NCI-H128 (cell line): Measurements from ENCODE around the gene SUPT20HL1.
"Not testable (repeated sequence)": the region's sequence is repeated elsewhere in the genome, so short reads cannot be mapped to it uniquely, and the experiment has no call there.

ENCODE experiments used
- DNase-seq: peaks from one replicate; lab custom pipeline; 2025; ENCODE audit not compliant: unreplicated experiment; lab: John Stamatoyannopoulos, UW

Gene SUPT20HL1

DNA sequence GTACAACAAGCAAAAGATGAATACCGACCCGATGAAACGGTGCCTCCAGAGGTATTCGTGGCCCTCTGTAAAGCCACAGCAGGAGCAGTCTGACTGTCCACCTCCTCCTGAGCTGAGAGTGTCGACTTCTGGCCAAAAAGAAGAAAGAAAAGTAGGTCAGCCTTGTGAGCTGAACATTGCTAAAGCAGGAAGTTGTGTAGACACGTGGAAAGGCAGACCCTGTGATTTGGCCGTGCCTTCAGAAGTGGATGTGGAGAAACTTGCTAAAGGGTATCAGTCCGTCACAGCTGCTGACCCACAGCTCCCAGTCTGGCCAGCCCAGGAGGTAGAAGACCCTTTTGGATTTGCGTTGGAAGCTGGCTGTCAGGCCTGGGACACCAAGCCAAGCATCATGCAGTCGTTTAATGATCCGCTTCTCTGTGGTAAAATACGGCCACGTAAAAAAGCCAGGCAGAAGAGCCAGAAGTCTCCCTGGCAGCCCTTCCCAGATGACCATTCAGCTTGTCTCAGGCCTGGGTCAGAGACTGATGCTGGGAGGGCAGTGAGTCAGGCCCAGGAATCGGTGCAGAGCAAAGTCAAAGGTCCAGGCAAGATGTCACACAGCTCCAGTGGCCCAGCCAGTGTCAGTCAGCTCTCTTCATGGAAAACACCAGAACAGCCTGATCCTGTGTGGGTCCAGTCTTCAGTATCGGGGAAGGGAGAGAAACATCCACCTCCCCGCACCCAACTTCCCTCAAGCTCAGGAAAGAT is 3.2 kb downstream of the SUPT20HL1 start:
- DNase-seq: not testable (repeated sequence)

DNA sequence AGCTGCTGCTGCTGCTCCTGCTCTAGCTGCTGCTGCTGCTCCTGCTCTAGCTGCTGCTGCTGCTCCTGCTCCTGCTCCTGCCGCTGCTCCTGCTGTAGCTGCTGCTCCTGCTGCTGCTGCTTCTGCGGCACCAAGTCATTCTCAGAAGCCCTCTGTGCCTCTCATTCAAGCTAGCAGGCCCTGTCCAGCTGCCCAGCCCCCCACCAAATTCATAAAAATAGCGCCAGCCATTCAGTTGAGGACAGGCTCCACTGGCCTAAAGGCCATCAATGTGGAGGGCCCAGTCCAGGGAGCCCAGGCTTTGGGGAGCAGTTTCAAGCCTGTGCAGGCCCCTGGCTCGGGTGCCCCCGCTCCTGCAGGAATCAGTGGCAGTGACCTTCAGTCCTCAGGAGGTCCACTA is 3.9 kb downstream of the SUPT20HL1 start:
- no peak for DNase-seq

DNA sequence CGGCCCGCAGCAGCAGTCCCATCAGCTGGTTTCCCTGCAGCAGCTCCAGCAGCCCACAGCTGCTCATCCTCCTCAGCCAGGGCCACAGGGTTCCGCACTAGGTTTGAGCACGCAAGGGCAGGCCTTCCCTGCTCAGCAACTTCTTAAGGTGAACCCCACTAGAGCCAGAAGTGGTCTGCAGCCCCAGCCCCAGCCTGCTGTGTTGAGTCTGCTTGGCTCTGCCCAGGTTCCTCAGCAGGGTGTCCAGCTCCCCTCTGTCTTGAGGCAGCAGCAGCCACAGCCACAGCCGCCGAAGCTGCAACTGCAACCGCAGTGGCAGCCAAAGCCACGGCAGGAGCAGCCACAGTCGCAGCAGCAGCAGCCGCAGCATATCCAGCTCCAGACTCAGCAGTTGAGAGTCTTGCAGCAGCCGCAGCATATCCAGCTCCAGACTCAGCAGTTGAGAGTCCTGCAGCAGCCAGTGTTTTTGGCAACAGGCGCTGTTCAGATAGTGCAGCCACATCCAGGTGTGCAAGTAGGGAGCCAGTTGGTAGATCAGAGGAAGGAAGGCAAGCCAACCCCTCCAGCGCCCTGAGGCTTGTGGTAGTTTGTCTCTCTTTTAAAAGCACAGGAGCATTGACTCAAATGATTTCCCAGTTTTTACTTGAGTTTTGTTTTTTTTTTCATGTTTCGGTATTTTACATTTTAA is 4.6 kb downstream of the SUPT20HL1 start:
- DNase-seq: no peak

DNA sequence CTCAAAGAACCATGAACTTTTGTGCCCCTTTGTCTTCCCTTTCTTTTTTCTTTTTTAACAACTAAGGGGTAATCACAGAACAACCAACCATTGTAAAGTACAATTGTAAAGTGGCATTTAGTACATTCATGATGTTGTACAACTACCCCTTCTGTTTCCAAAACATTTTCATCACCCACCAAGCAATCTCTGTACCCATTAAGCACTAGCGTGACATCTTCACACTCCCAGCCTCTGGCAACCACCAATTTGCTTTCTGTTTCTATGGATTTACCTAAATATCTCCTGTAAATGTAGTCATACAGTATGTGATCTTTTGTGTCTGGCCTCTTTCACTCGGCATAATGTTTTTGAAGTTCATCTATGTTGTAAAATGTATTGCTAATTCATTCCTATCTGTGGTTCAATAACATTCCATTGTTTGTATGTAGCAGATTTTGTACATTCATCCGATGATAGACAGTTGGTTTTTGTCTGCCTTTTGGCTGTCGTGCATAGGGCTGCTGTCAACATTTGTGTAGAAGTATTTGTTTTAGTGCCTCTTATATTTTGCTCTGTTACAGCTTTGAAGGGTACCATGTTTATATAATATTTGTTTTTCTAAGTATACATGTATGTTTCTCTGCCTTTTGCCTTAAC is 6.4 kb downstream of the SUPT20HL1 start:
- DNase-seq: not testable (repeated sequence)

DNA sequence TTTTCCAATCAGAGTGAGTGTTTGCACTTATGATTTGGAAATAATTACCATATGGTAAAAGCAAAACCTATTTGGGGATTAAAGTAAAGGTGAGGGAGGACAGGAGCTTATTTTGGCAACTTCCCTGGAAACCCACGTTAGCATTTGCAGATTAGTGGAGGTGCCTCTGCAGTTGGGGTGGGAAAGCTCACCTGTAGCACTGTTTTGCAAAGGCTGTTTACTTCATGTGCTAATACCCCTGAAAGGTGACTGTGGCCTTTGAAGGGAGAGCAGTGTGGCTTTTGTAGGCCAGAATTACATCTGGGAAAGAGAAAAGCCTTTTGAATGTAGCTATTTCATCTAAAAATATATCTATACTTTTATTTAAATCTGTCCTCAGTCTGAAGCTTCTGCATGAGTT is 9.4 kb downstream of the SUPT20HL1 start:
- DNase-seq: no peak

DNA sequence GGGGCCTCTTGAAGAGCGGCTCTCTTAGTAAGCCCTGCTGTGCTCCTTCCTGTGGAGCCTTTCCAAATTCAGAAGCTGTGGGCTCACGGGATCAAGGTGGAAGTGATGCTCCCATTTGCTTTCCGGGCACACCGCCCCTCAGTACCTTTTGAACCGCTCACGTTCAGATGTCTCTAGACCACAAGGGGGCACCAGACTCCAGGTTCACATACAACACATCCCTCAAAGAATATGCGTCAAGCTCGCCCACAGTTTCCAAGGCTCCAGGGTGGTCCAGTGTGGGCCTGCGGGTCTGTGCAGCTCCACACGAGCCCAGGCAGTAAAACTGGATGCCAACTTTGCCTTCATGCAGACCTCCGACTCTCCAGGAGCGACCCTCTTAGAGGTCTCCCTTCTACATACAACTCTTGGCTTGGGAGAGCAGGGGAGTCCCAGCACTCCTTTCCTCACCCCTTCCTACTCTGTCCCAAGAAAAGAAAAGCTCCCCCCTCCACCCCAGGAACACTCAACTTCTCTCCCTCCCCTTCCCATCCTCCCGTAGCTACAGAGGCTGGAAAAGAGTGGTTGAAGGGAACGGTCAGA is 11.0 kb downstream of the SUPT20HL1 start:
- peak; percentile 4 for DNase-seq

DNA sequence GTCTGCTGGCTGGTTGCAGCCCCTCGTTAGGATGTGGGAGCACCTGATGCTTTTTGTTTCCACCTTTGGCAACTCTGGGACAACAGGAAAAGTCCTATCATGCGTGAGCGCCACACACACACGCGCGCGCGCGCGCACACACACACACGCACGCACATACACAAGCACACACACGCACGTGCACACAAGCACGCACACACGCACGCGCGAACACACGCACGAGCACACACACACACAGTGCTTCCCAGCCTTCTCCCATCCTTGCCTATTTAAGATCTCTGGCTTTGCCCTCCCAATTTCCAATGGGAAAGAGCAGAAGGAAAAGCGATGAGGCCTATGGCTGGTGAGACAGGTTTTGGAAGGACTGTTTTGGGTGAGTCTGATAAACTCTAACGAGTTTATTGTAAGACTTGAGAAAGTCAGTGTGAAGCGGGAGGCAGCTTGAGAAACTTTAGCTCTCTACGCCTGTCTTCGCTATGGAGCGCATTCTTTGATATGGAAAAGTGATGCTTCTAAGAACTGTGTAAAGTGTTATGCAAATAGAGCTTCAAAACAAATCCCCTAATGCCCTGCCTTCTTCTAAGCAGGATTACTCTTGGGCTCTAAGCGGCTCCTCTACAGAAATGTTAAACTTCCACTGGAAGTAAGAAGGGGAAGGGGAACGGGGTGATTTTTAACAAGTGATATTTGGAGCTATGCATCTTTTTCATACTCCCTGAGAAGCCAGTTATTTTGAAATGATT is 11.8 kb downstream of the SUPT20HL1 start:
- no peak for DNase-seq

DNA sequence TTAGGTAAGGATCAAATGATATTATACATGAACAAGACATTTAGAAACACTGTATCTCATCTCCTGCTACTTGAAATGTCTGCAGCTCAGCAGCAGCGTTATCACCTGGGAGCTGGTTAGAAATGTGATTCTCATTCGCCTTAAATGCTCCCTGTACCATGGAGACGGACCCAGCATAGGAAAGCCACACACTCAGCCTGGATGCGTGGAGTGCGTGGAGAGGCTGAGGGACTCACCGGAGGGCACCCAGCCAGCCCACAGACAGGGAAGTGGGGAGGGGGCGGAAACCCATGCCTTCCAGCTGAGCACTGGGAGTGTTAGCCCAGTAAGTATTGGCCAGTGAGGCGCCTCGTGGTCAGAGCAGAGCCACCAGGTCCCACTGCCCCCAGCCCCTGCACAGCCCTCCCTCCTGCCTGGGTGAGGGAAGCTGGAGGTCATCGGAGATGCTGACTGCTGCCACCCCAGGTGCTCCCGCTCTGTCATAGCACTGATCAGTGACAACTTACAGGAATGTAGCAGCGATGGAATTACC is 15.2 kb downstream of the SUPT20HL1 start:
- DNase-seq: no peak

DNA sequence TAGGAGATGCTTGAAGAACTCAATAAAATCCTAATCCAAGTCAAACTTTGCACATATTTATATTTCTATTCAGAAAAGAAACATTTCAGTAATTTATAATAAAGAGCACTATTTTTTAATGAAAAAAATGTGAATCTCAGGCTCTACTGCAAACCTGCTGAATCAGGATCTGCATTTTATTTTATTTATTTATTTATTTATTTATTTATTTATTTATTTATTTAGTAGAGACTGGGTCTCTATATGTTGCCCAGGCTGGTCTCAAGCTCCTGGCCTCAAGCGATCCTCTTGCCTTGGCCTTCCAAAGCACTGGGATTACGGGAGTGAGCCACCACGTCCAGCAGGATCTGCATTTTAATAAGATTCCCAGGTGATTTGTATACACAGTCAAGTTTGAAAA is 16.0 kb downstream of the SUPT20HL1 start:
- no peak for DNase-seq

DNA sequence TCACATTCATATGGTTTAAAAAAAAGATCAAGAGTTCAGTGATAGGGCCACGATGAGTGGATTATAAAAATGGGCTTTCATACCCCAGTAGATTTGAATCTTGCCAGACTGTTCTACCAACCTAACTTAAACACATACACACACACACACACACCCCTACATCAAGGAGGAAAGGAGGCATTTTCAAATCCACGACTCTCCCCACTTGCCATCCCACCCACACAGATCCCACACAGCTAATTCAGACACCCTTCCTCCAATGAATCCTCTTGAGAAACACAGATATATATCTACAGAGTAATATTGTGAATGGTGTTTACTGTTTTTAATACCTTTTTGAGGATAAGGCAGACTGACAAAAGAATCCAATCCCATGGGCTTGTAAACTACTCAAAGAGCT is 16.8 kb downstream of the SUPT20HL1 start:
- no peak for DNase-seq

DNA sequence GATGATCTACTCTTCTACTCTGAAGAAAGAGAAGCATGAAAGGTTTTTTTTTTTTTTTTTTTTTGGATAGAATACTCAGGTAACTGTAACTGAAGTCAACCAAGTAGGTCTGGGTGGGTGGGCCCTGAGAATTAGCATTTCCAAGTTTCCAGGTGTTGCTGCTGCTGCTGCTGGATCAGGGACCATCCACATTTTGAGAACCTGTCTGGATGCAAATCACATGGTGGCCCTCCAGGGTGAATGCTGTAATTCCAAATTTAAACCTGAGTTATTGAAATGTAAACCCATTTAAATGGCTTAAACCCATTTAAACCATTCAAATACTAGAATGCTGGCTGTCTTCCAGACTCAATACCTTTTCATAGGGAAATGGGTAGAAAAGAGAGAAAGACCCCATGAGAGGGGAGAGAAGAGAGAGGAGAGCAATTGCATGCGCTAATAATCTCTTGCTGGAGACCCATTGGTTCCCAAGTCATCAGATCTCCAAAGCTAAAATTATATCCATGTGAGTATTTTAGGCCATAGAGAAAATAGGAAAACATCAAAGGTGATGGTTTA is 17.6 kb downstream of the SUPT20HL1 start:
- DNase-seq: no peak

DNA sequence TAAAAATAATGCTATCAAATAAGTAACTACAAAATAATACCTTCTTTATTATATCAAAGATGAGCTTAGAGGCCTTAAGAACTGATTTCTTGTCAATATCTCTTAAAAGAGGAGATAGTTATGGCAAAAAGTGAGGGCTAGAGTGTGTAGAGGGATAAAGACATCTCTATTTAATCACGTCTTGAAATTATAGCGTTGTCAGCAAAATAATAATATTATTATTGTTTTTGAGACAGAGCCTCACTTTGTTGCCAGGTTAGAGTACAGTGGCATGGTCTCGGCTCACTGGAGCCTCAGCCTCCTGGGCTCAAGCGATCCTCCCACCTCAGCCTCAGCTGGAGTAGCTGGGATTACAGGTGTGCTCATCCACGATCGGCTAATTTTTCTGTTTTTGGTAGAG is 18.3 kb downstream of the SUPT20HL1 start:
- no peak for DNase-seq

DNA sequence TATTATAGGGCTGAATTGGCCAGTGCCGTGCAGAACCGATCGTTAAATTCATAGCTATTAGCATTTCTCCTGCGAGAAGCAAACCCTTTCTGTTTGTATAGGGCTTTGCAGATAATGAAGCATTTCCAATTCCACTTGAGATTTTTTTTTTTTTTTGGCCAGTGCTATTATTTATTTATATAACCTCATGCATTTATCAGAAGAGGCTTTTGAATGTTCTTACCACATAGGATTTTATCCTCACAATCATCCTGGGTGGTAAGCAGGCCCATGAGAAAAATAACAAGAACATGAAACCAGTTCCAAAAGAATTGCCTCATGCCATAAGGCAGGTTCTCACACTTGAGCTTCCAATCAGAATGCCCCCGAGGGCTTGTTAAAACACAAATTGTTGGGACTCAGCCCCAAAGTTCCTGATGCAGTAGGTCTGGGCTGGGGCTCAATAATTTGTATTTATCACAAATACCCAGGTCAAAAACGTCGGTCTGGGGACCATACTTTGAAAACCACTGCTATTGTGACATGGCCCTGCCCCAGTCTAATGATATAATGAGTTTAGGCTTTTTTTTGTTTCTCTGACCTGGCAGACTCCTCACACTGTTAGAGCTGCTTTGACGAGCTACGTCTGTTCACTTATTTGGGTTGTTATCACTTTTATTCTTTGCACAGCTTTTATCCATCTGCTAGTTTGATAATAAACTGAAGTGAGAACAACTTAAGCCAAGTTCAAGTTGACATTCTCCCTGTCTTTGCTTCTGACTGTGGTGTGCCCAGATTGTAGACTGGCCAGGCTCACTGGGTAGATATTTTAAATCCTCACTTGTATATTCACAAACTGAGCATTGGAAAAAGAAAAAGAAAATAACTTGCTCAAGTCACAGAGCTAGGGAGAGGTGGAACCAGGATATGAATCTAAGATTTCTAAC is 20.1 kb downstream of the SUPT20HL1 start:
- no peak for DNase-seq

DNA sequence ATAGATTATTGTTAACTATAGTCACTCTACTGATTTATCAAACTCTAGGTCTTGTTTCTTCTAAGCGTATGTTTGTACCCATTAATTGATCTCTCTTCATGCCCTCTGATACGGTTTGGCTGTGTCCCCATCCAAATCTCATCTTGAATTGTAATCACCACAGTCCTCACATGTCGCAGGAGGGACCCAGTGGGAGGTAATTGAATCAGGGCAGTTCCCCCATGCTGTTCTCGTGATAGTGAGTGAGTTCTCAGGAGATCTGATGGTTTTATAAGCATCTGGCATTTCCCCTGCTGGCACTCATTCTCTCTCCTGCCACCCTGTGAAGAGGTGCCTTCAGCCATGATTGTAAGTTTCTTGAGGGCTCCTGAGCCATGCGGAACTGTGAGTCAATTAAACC is 21.9 kb downstream of the SUPT20HL1 start:
- DNase-seq: not testable (repeated sequence)

DNA sequence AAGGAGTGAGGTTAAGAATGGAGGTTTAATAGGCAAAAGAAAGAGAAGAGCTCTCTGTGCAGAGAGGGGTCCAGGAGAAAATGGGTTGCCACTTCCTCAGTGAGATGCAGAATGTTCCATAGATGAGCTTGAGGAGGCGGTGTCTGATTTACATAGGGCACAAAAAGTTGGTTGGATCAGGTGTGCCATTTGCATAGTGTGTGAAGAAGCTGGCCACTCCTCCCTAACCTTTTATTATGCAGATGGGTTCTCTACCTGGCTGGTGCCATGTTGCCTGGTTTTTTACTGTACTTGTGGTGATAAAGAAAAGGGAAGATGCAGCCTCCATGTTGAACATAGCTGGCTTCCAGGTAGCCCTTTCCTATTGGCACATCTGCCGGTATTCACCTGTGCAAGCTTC is 27.3 kb downstream of the SUPT20HL1 start:
- DNase-seq: no peak

DNA sequence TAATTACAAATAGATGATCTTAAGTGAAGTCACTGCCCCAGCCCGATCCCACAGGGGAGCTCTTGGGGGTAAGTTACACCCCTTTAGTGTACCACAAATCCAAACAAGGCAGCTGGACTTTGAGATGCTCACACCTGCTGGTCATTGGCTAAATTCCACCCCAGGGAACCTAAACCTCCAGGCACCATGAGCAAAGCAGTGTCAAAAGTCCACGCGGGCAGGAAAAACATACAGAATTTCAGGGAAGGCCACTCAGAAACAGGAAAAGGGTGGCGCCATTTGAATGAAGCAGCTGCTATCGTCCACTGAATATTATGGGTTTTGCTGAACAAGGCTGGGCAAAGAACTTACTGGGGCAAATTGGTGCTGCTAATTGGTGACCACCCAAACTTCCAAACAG is 30.9 kb downstream of the SUPT20HL1 start:
- DNase-seq: no peak

DNA sequence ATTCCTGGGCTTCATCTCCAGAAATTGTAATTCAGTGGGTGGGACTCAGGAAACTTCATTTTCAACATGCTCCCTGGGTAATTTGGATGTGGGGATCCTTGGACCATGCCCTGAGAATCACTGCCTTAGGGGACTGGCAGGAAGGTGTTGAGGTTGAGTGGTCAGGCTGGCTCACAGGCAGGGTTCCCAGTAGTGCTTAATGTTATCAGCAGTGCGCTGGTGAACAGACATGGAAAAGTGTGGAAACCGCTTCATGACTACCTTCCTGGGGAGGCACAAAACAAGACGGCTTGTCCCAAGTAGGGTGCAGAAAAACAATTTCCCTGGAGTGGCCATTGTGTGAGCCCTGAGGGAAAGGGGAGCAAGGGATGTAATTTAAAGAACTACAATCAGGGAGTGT is 31.4 kb downstream of the SUPT20HL1 start:
- DNase-seq: no peak

DNA sequence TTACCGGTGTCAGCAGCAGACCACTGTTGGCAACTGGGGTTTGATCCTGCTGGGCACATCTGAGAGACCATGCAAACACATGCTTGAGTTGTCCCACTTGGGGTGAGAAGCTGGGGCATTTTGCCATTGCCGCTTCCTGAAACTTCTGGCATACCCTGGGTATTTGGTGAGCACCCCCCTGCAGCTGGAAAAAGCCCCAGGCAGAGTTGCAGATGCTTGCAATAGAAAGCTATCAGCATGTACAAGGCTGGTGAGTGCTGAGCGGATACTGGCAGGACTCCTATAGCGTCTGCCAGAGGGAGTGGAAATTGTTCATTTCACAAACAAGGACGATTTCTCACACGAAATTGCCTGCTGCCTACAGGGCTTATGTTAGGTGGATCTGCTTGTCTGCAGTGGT is 32.3 kb downstream of the SUPT20HL1 start:
- DNase-seq: no peak

DNA sequence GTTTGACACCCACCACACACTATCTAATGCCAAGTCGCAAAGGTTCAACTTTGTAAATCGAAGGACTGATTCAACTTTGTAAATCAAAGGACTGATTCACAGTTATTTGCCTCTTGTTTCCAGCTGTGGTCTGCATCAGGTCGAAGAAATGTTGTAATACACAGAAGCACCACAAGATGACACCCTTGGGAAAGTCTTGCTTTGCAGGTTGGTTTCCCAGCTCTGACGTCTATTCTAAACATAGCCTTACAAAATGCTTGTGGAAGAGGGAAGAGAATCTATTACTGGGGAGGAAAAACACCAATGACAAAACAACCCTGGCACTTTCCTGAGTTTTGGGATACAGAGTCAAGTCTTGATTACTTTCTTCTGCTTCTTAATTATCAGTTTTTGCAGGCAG is 35.3 kb downstream of the SUPT20HL1 start:
- peak; percentile 39 for DNase-seq
